Measurements from ENCODE around the gene SECISBP2. TPM values are rescaled to one million over a fixed set of nuclear protein-coding genes. Genes with fewer than 3 reads are reported as not detected.

SECISBP2 gene
- total and polyA plus RNA-seq, 2 experiments from 2014 or later, result 77.7 to 86.8 TPM

DNA sequence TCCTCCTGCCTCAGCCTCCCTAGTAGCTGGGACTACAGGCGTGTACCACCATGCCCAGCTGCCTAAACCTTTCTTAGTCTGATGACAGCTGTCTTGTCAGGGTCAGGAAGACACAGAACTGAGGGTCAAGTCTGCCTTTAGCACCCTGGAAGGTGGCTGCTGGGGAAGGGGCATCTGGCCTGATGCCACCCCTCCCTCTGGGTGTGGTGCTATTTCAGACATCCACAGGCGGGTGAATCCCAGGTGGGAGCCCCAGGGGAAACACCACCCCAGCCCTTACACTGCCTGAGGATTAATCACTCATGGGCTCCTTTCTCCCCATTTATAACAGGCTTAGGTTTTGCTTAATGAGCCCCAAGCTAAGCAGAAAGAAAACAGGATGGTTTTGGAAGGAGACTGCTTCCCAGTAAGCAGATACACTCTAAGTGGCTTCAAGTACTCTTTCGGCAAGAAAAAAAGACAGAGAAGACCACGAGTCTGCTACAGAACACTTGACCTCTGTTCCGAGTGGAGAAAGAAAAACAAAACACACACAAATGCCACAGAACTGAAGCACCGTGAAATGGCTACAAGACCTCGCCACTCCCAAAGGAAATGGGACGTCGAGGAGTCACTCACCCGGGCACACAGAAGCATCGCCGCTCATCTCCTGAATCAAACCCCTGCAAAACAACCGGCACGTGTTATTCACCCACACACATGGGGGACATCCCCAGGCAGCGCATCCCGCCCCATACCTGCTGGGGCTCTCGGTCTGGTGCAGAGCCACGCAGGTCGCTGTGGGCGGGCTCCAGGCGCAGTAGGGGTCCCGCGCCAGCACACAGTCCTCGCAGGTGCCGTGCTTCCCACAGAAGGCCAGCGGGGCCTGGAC lies 62.4 kb downstream of the SECISBP2 start:
- Histone ChIP-seq H3F3A (replicated peaks; ENCODE audit: low read depth) (no peaks in the 10 kb centered on the region), H3K4me1 (ENCODE audit: insufficient read depth) (no peaks in the 10 kb centered on the region), H3K79me2 (replicated peaks; ENCODE audit: insufficient read depth) (no peaks in the 10 kb centered on the region), H3K27me3 (ENCODE audit: insufficient read depth) (no peaks in the 10 kb centered on the region), H2AFZ (no peak overlapping the region), H3K4me3 (no peak overlapping the region), H3K4me2 (no peak overlapping the region), H4K20me1 (replicated peaks; ENCODE audit: insufficient read depth) (no peaks in the 10 kb centered on the region), H3K36me3 (ENCODE audit: insufficient read depth) (peaks cover 9% of the 10 kb centered on the region; the same call in 1 of the 2 replicates), H3K27ac (ENCODE audit: low read depth) (no peak overlapping the region), H3K9me2 (ENCODE audit: insufficient read depth) (no peaks in the 10 kb centered on the region)
- H3K4me3 Mint-ChIP-seq, result no peak overlapping the region
- peaks cover 65% of the 10 kb centered on the region for H3K36me3 Mint-ChIP-seq (ENCODE audit: low read depth)
- H3K27ac Mint-ChIP-seq, result no peak overlapping the region
- peaks cover 8% of the 10 kb centered on the region for H3K27me3 Mint-ChIP-seq (ENCODE audit: insufficient read depth, low read depth, poor library complexity)
- H3K9me3 Mint-ChIP-seq, result no peaks in the 10 kb centered on the region; the same call in 2 of the 3 replicates
- no peak for DNase-seq (ENCODE audit: low spot score)
- TF ChIP-seq POLR2AphosphoS5 (IDR thresholded peaks at IDR 0.05; ENCODE audit: low read depth) (no peak), CTCF (conservative IDR thresholded peaks at IDR 0.05; ENCODE audit: low read depth in 2 of 2) (no peak), ZNF331 (CRISPR knock-in tag; IDR thresholded peaks at IDR 0.05; ENCODE audit: low read depth) (no peak), EZH2 (IDR thresholded peaks at IDR 0.05; ENCODE audit: low read depth, unreplicated experiment) (no peak), JUNB (IDR thresholded peaks at IDR 0.05; ENCODE audit: unreplicated experiment) (no peak), ZNF114 (CRISPR knock-in tag; IDR thresholded peaks at IDR 0.05) (no peak), EZH2phosphoT487 (IDR thresholded peaks at IDR 0.05; ENCODE audit: unreplicated experiment) (no peak), CREB1 (CRISPR knock-in tag; IDR thresholded peaks at IDR 0.05; ENCODE audit: low read depth) (no peak), ETS1 (IDR thresholded peaks at IDR 0.05) (no peak)
- no peaks in the 10 kb centered on the region; the same call in 2 of the 3 replicates for H3K4me1 Mint-ChIP-seq
- ATAC-seq, result no peak

GRCh38 chr9:89381308-89381609 lies 63.0 kb downstream of the SECISBP2 start:
- H3K4me2 ChIP-seq, result no peak overlapping the region
- no peaks in the 10 kb centered on the region; the same call in 2 of the 3 replicates for H3K4me1 Mint-ChIP-seq
- no peak overlapping the region for H3K4me3 Mint-ChIP-seq
- no peak overlapping the region for H3K27ac Mint-ChIP-seq
- peaks cover 8% of the 10 kb centered on the region for H3K27me3 Mint-ChIP-seq (ENCODE audit: insufficient read depth, low read depth, poor library complexity)
- H4K20me1 ChIP-seq (replicated peaks; ENCODE audit: insufficient read depth), result no peaks in the 10 kb centered on the region
- no peaks in the 10 kb centered on the region for H3K4me1 ChIP-seq (ENCODE audit: insufficient read depth)
- H3K27me3 ChIP-seq (ENCODE audit: insufficient read depth), result no peaks in the 10 kb centered on the region
- no peaks in the 10 kb centered on the region for H3K9me2 ChIP-seq (ENCODE audit: insufficient read depth)
- H3K4me3 ChIP-seq, result no peak overlapping the region
- H3K36me3 Mint-ChIP-seq (ENCODE audit: low read depth), result peaks cover 70% of the 10 kb centered on the region
- no peaks in the 10 kb centered on the region for H3F3A ChIP-seq (replicated peaks; ENCODE audit: low read depth)
- no peak overlapping the region for H3K27ac ChIP-seq (ENCODE audit: low read depth)
- TF ChIP-seq REST (IDR thresholded peaks at IDR 0.05; ENCODE audit: unreplicated experiment) (no peak), NANOG (IDR thresholded peaks at IDR 0.05; ENCODE audit: borderline replicate concordance) (no peak), POLR2AphosphoS5 (IDR thresholded peaks at IDR 0.05; ENCODE audit: low read depth) (no peak), EZH2phosphoT487 (IDR thresholded peaks at IDR 0.05; ENCODE audit: unreplicated experiment) (no peak), STAT1 (IDR thresholded peaks at IDR 0.05; ENCODE audit: unreplicated experiment) (no peak), CREB1 (CRISPR knock-in tag; IDR thresholded peaks at IDR 0.05; ENCODE audit: low read depth) (no peak), ZNF114 (CRISPR knock-in tag; IDR thresholded peaks at IDR 0.05) (no peak)
- peaks cover 13% of the 10 kb centered on the region; the same call in 1 of the 2 replicates for H3K36me3 ChIP-seq (ENCODE audit: insufficient read depth)
- no peaks in the 10 kb centered on the region for H3K79me2 ChIP-seq (replicated peaks; ENCODE audit: insufficient read depth)
- DNase-seq (ENCODE audit: low spot score) (no peak), ATAC-seq (no peak)
- no peak overlapping the region for H2AFZ ChIP-seq
- H3K9me3 Mint-ChIP-seq, result no peaks in the 10 kb centered on the region; the same call in 2 of the 3 replicates

All from GM23338 (cell line).